CD14-positive monocyte (primary cell): Measurements from ENCODE around the gene STX17. TPM values are rescaled to one million over a fixed set of nuclear protein-coding genes. Genes with fewer than 3 reads are reported as not detected.

Source experiments
- DNase-seq, 3 donors: peaks; one replicate each; pipeline ENCODE4 v3.0.0-alpha.2; 2011 to 2022
- H2AFZ ChIP-seq: 2 replicates; pipeline ENCODE4 v1.6.0; 2012; ENCODE audit warnings: mild to moderate bottlenecking, low read depth, low read length, inconsistent platforms; ENCODE audit not compliant: insufficient read depth, poor library complexity, severe bottlenecking
- H3K27ac ChIP-seq, 2 donors: 1 replicate in 1 of 2; 2 replicates in 1 of 2; pipeline ENCODE4 v1.5.1; 2012 to 2013; ENCODE audit warnings: low read length in 2 of 2, control low read depth in 1 of 2, inconsistent platforms in 1 of 2, low read depth in 1 of 2, mild to moderate bottlenecking in 1 of 2
- H3K27me3 ChIP-seq, 2 donors: one replicate each; pipeline versions ENCODE4 v1.6.0 to v1.6.1; 2011 to 2013; ENCODE audit warnings: low read length in 2 of 2; ENCODE audit not compliant: control insufficient read depth in 2 of 2, insufficient read depth in 2 of 2
- H3K36me3 ChIP-seq, 2 donors: replicated peaks in 1 of 2; 1 replicate in 1 of 2; 2 replicates in 1 of 2; pipeline versions ENCODE4 v1.5.1 to v1.6.1; 2012 to 2013; ENCODE audit warnings: low read length in 2 of 2, control low read depth in 1 of 2, inconsistent platforms in 1 of 2, mild to moderate bottlenecking in 1 of 2; ENCODE audit not compliant: insufficient read depth in 2 of 2, control insufficient read depth in 1 of 2
- H3K4me1 ChIP-seq, 2 donors: 1 replicate in 1 of 2; 2 replicates in 1 of 2; pipeline versions ENCODE4 v1.5.1 to v1.6.1; 2012 to 2013; ENCODE audit warnings: low read length in 2 of 2, control low read depth in 1 of 2, inconsistent platforms in 1 of 2, mild to moderate bottlenecking in 1 of 2, moderate library complexity in 1 of 2; ENCODE audit not compliant: insufficient read depth in 2 of 2, control insufficient read depth in 1 of 2
- H3K4me2 ChIP-seq: replicated peaks from 2 replicates; pipeline ENCODE3; 2012; ENCODE audit warnings: low read length, moderate library complexity, mild to moderate bottlenecking; ENCODE audit not compliant: poor library complexity, severe bottlenecking; ENCODE audit errors: extremely low read depth
- H3K4me3 ChIP-seq, 3 experiments: fragments of 200-600 bp in 1 of 3; sonication (generic) in 1 of 3; replicated peaks in 1 of 3; 1 replicate in 2 of 3; 2 replicates in 1 of 3; pipeline ENCODE4 v1.5.1; 2011 to 2013; ENCODE audit warnings: low read length in 3 of 3, mild to moderate bottlenecking in 3 of 3, control low read depth in 2 of 3, low read depth in 2 of 3, inconsistent platforms in 1 of 3, moderate library complexity in 1 of 3
- H3K79me2 ChIP-seq: 2 replicates; pipeline ENCODE4 v1.6.0; 2012; ENCODE audit warnings: mild to moderate bottlenecking, control low read depth, inconsistent platforms, low read length, moderate library complexity; ENCODE audit not compliant: insufficient read depth
- H3K9ac ChIP-seq: 2 replicates; pipeline ENCODE4 v1.6.0; 2017; ENCODE audit warnings: low read length, mild to moderate bottlenecking; ENCODE audit not compliant: insufficient read depth, poor library complexity, severe bottlenecking
- H3K9me3 ChIP-seq, 2 donors: replicated peaks in 1 of 2; 1 replicate in 1 of 2; 2 replicates in 1 of 2; pipeline versions ENCODE4 v1.5.1 to v1.6.1; 2012 to 2013; ENCODE audit warnings: low read length in 2 of 2, control low read depth in 1 of 2; ENCODE audit not compliant: control insufficient read depth in 1 of 2, insufficient read depth in 1 of 2
- H4K20me1 ChIP-seq: 2 replicates; pipeline ENCODE4 v1.6.0; 2012; ENCODE audit warnings: mild to moderate bottlenecking, low read length, control low read depth, moderate library complexity; ENCODE audit not compliant: insufficient read depth
- H3K27ac Mint-ChIP-seq, 7 donors: one replicate each; pipeline ENCODE4 v1.8.0; 2020; ENCODE audit warnings: mild to moderate bottlenecking in 7 of 7, mixed read lengths in 7 of 7, moderate library complexity in 6 of 7, inconsistent platforms in 2 of 7
- H3K27me3 Mint-ChIP-seq, 3 donors: one replicate each; pipeline ENCODE4 v1.8.0; 2021 to 2022; ENCODE audit warnings: low read depth in 3 of 3, mild to moderate bottlenecking in 3 of 3, mixed read lengths in 3 of 3, moderate library complexity in 3 of 3, inconsistent platforms in 1 of 3
- H3K36me3 Mint-ChIP-seq, 2 donors: one replicate each; pipeline ENCODE4 v1.8.0; 2020; ENCODE audit warnings: mixed read lengths in 2 of 2, inconsistent platforms in 1 of 2, mild to moderate bottlenecking in 1 of 2
- H3K4me1 Mint-ChIP-seq: one replicate; pipeline ENCODE4 v1.8.0; 2020; ENCODE audit warnings: mild to moderate bottlenecking, mixed read lengths
- H3K4me3 Mint-ChIP-seq, 2 donors: one replicate each; pipeline ENCODE4 v1.8.0; 2020; ENCODE audit warnings: mild to moderate bottlenecking in 2 of 2, mixed read lengths in 2 of 2, moderate library complexity in 1 of 2
- H3K9me3 Mint-ChIP-seq, 7 donors: one replicate each; pipeline ENCODE4 v1.8.0; 2020 to 2022; ENCODE audit warnings: mixed read lengths in 7 of 7, mild to moderate bottlenecking in 6 of 7, moderate library complexity in 6 of 7, inconsistent platforms in 2 of 7
- WGBS: methylation state at CpG from one replicate; pipeline ENCODE4 v1.1.5; 2013; ENCODE audit warnings: missing lambda C conversion rate; ENCODE audit not compliant: insufficient coverage; 5-methylcytosine and 5-hydroxymethylcytosine counted together
- intact Hi-C, 2 donors: fragments of 100-400 bp; cut with micrococcal nuclease; formaldehyde crosslinking; loops; one replicate each; pipeline versions ENCODE4 v1.15.0 to v1.15.1; 2023
- polyA plus RNA-seq, 3 donors: library from polyadenylated mRNA; depleted of rRNA in 1 of 3; unstranded in 2 of 3; stranded (reverse) in 1 of 3; fragments of 300-500 nt in 2 of 3; fragments of >200 nt in 1 of 3; fragmentation: Illumina TruSeq in 2 of 3; gene quantifications; 1 replicate in 2 of 3; 2 replicates in 1 of 3; pipeline ENCODE4 v1.2.3, GENCODE V29; 2012 to 2021
- TF ChIP-seq, protein P1 (sequence below): fragments of 200-600 bp; IDR thresholded peaks from one replicate; pipeline ENCODE4 v1.8.0; 2022; ENCODE audit warnings: antibody characterized with exemption, mild to moderate bottlenecking

STX17 gene
- polyA plus RNA-seq, 3 donors: 10.3 to 16.8 (median 10.6) TPM

DNA sequence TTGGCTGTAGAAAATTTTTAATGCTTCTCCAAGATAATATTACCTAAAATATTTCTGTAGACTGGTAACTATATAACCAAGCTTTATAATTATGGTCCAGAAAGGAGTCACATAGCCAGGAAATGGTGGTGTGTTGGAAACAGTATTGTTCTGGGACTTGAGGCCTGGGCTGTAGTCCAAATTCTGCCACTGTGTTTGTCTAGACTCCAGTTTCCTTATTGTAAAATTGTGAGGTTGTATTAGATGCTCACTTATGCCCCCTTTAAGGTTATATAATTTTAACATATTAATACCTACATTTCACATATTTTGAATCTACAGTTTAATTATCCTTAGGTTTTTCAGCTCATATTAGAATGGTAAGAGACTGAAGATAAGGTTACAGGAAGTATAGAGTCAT, 42.4 kb downstream of the STX17 start:
- no peak overlapping the region for H3K9ac ChIP-seq
- TF ChIP-seq, protein P1, sequence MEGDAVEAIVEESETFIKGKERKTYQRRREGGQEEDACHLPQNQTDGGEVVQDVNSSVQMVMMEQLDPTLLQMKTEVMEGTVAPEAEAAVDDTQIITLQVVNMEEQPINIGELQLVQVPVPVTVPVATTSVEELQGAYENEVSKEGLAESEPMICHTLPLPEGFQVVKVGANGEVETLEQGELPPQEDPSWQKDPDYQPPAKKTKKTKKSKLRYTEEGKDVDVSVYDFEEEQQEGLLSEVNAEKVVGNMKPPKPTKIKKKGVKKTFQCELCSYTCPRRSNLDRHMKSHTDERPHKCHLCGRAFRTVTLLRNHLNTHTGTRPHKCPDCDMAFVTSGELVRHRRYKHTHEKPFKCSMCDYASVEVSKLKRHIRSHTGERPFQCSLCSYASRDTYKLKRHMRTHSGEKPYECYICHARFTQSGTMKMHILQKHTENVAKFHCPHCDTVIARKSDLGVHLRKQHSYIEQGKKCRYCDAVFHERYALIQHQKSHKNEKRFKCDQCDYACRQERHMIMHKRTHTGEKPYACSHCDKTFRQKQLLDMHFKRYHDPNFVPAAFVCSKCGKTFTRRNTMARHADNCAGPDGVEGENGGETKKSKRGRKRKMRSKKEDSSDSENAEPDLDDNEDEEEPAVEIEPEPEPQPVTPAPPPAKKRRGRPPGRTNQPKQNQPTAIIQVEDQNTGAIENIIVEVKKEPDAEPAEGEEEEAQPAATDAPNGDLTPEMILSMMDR: no peak
- H3K9me3 ChIP-seq: no peaks in the 10 kb centered on the region
- H3K4me2 ChIP-seq: no peak overlapping the region
- H2AFZ ChIP-seq: no peak overlapping the region
- no peak overlapping the region for H3K27ac Mint-ChIP-seq
- DNase-seq: no peak
- intact Hi-C loops: no loop called here
- H3K4me1 Mint-ChIP-seq: peaks cover 7% of the 10 kb centered on the region
- peaks cover 0 to 2% (median 0%) of the 10 kb centered on the region in 3 donors for H3K27me3 Mint-ChIP-seq
- no peak overlapping the region for H3K4me3 ChIP-seq
- H3K36me3 Mint-ChIP-seq: peaks cover 12 to 13% of the 10 kb centered on the region in 2 donors
- no peak overlapping the region for H3K27ac ChIP-seq
- H3K4me1 ChIP-seq: no peaks in the 10 kb centered on the region
- peaks cover 0 to 5% (median 0%) of the 10 kb centered on the region in 7 donors for H3K9me3 Mint-ChIP-seq
- no peaks in the 10 kb centered on the region for H3K79me2 ChIP-seq
- H3K27me3 ChIP-seq: no peaks in the 10 kb centered on the region
- no peak overlapping the region for H3K4me3 Mint-ChIP-seq
- H3K36me3 ChIP-seq: peaks cover 10 to 18% of the 10 kb centered on the region in 2 donors
- no peaks in the 10 kb centered on the region for H4K20me1 ChIP-seq

DNA sequence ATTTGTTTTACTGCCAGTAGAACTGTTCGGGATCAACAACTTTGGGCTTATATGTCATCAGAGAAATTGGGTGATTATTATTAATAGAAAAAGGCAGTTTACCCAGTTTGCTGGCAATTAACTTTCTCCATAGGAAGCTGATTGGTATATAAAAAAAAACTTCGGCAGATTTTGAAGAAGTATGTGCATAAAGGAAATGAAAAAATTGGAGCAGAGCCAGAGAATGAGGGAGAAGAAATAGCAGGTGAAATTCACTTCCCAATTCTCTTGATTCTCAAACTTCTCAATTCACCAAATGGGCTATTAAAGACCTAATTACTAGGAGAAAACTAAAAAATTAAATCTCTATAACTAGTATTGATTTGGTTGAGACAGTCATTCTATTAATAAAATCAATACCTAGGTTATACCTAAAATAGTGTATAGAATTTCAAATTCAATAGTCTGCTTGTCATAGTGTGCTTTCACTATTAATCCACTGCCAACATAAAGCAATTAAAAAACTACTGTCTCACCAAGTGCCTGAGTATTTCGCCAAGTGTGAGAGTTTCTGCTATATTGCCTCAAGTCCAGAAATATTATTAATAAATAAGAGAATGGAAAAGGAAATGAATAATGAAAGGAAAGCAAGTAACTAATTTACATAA, 47.5 kb downstream of the STX17 start:
- Histone ChIP-seq H4K20me1 (no peaks in the 10 kb centered on the region), H3K4me2 (no peak overlapping the region), H3K4me1 (no peaks in the 10 kb centered on the region), H3K27ac (no peak overlapping the region), H3K79me2 (no peaks in the 10 kb centered on the region), H3K4me3 (no peak overlapping the region), H3K9ac (no peak overlapping the region), H3K9me3 (no peaks in the 10 kb centered on the region), H3K27me3 (no peaks in the 10 kb centered on the region), H2AFZ (no peak overlapping the region), H3K36me3 (peaks cover 10 to 26% of the 10 kb centered on the region in 2 donors)
- intact Hi-C loops: no loop called here
- Mint-ChIP-seq H3K36me3 (peaks cover 16 to 29% of the 10 kb centered on the region in 2 donors), H3K4me1 (peaks cover 7% of the 10 kb centered on the region), H3K27ac (no peak overlapping the region), H3K27me3 (no peaks in the 10 kb centered on the region), H3K4me3 (no peak overlapping the region), H3K9me3 (peaks cover 0 to 5% (median 0%) of the 10 kb centered on the region in 7 donors)
- TF ChIP-seq, protein P1: no peak
- no peak for DNase-seq
- WGBS: no CpG with 5 or more reads among the region's 3 CpGs
